HL-60 (cell line): ENCODE measurements around the gene SORBS2.

Source experiments
- DNase-seq, 2 experiments: peaks; one replicate each; pipeline ENCODE4 v3.0.0-alpha.2; 2010 to 2020; ENCODE audit warnings: low read depth in 1 of 2, low spot score in 1 of 2
- H3K27ac ChIP-seq: fragments of 250-450 bp; sonication (Bioruptor Pico); replicated peaks from 2 replicates; pipeline ENCODE4 v1.5.1; 2020; ENCODE audit warnings: mild to moderate bottlenecking, moderate library complexity
- H3K27me3 ChIP-seq: fragments of 250-450 bp; sonication (Bioruptor Pico); 2 replicates; pipeline ENCODE4 v1.5.1; 2021; ENCODE audit warnings: mild to moderate bottlenecking, moderate library complexity; ENCODE audit not compliant: insufficient read depth, poor library complexity, severe bottlenecking
- H3K4me3 ChIP-seq: replicated peaks from 2 replicates; pipeline ENCODE4 v1.5.1; 2011; ENCODE audit warnings: mild to moderate bottlenecking, control low read depth, low read length; ENCODE audit not compliant: insufficient read depth
- CTCF ChIP-seq: IDR thresholded peaks from one replicate; pipeline ENCODE4 v1.5.1; 2011; ENCODE audit warnings: low read length, control low read depth, inconsistent platforms; ENCODE audit not compliant: insufficient read depth
- GABPA ChIP-seq: IDR thresholded peaks from 2 replicates; pipeline ENCODE4 v1.6.1; 2012; ENCODE audit warnings: low read depth
- POLR2AphosphoS5 ChIP-seq: IDR thresholded peaks from 2 replicates; pipeline ENCODE4 v1.6.1; 2012; ENCODE audit warnings: low read depth
- REST ChIP-seq: IDR thresholded peaks from 2 replicates; pipeline ENCODE4 v1.6.1; 2012; ENCODE audit warnings: low read depth; ENCODE audit not compliant: insufficient replicate concordance
- SPI1 ChIP-seq: IDR thresholded peaks from 2 replicates; pipeline ENCODE4 v1.6.1; 2012; ENCODE audit warnings: low read depth, mild to moderate bottlenecking, borderline replicate concordance

SORBS2 gene

GRCh38 chr4:185799442-185799841 lies 12.6 kb downstream of the SORBS2 start:
- H3K27ac ChIP-seq: no peak overlapping the region
- no peak for DNase-seq
- TF ChIP-seq GABPA: no peak
- TF ChIP-seq SPI1: no peak
- TF ChIP-seq CTCF: no peak
- TF ChIP-seq REST: no peak
- no peak for TF ChIP-seq POLR2AphosphoS5
- H3K4me3 ChIP-seq: no peak overlapping the region
- H3K27me3 ChIP-seq: no peaks in the 10 kb centered on the region

GRCh38 chr4:185797596-185798338 lies 14.2 kb downstream of the SORBS2 start:
- Histone ChIP-seq H3K27me3 (no peaks in the 10 kb centered on the region), H3K27ac (no peak overlapping the region), H3K4me3 (no peak overlapping the region)
- TF ChIP-seq GABPA: no peak
- TF ChIP-seq REST: no peak
- no peak for TF ChIP-seq POLR2AphosphoS5
- no peak for TF ChIP-seq SPI1
- no peak for TF ChIP-seq CTCF
- no peak for DNase-seq

- DNase-seq: no peak
- TF ChIP-seq REST (no peak), GABPA (no peak), POLR2AphosphoS5 (no peak), SPI1 (no peak), CTCF (no peak)
Measured at GRCh38 chr4:185797018-185797417, 15.0 kb downstream of the SORBS2 start.

More at GRCh38 chr4:185797018-185797417, 15.0 kb downstream of the SORBS2 start:
- Histone ChIP-seq H3K27me3 (no peaks in the 10 kb centered on the region), H3K4me3 (no peak overlapping the region), H3K27ac (no peak overlapping the region)
